Measurements from ENCODE around the gene SP2. TPM values are rescaled to one million over a fixed set of nuclear protein-coding genes. Genes with fewer than 3 reads are reported as not detected.

The SP2 gene
- 32.7 TPM for polyA plus RNA-seq (2013, experiment 1 of 2)
- polyA plus RNA-seq (2013, experiment 2 of 2) = 32.4 TPM

- H3K18ac ChIP-seq (ENCODE audit: low read length) = peak within 1 kb of the TSS; percentile 95
- no CpG with 5 or more reads among the region's 70 CpGs for WGBS (ENCODE audit: extremely low coverage, insufficient coverage, low lambda C conversion rate)
- H3K27me3 ChIP-seq (ENCODE audit: insufficient read depth, low read length, poor library complexity) = no peaks in the 10 kb centered on the region
- H3K56ac ChIP-seq (ENCODE audit: low read length) = peak within 1 kb of the TSS; percentile 97
- DNase-seq = peak; percentile 100
- peaks cover 2% of the 10 kb centered on the region for H3K79me1 ChIP-seq (ENCODE audit: low read length)
- H2BK5ac ChIP-seq (ENCODE audit: low read length) = peak within 1 kb of the TSS; percentile 52
- H3K4me3 ChIP-seq (ENCODE audit: low read length) = peak within 1 kb of the TSS; percentile 97
- no peak within 1 kb of the TSS for H2AK5ac ChIP-seq (ENCODE audit: low read length)
- H3K4me1 ChIP-seq (ENCODE audit: control insufficient read depth, low read depth, low read length) = no peaks in the 10 kb centered on the region
- H3K9ac ChIP-seq (ENCODE audit: low read length) = peak within 1 kb of the TSS; percentile 96
- peaks cover 2% of the 10 kb centered on the region for H3K79me2 ChIP-seq (ENCODE audit: control insufficient read depth, insufficient read depth, low read length)
- peak within 1 kb of the TSS; percentile 89 for H2BK120ac ChIP-seq (ENCODE audit: low read depth, low read length)
- H3K23ac ChIP-seq (ENCODE audit: low read length) = peak within 1 kb of the TSS; percentile 76
- peak within 1 kb of the TSS; percentile 90 for H3K4me2 ChIP-seq (ENCODE audit: low read length)
- no peaks in the 10 kb centered on the region for H3K36me3 ChIP-seq (ENCODE audit: control insufficient read depth, insufficient read depth, low read length)
- H2BK15ac ChIP-seq (replicated peaks; ENCODE audit: low read depth) = no peak within 1 kb of the TSS
- no peak within 1 kb of the TSS for H4K5ac ChIP-seq (ENCODE audit: low read length)
- H4K8ac ChIP-seq (ENCODE audit: low read depth, low read length) = peak within 1 kb of the TSS; percentile 41
- H3K27ac ChIP-seq (ENCODE audit: low read depth, low read length) = peak within 1 kb of the TSS; percentile 42
- peak within 1 kb of the TSS; percentile 83 for H3K4ac ChIP-seq (ENCODE audit: low read depth, low read length)
Observed at GRCh38 chr17:47895856-47896671, at the start of gene SP2. TSS of gene SP2 (plus strand) at chr17:47896236. CDS start at chr17:47896287, 51 bp downstream.

- Histone ChIP-seq H3K4me1 (ENCODE audit: control insufficient read depth, low read depth, low read length) (peaks cover 14% of the 10 kb centered on the region), H4K8ac (ENCODE audit: low read depth, low read length) (no peak overlapping the region), H3K9ac (ENCODE audit: low read length) (peak overlapping the region; percentile 60), H2AK5ac (ENCODE audit: low read length) (no peak overlapping the region), H3K23ac (ENCODE audit: low read length) (no peak overlapping the region), H3K4me2 (ENCODE audit: low read length) (peak overlapping the region; percentile 15), H3K79me2 (ENCODE audit: control insufficient read depth, insufficient read depth, low read length) (peaks cover 11% of the 10 kb centered on the region), H3K4ac (ENCODE audit: low read depth, low read length) (no peak overlapping the region), H3K27me3 (ENCODE audit: insufficient read depth, low read length, poor library complexity) (no peaks in the 10 kb centered on the region), H3K27ac (ENCODE audit: low read depth, low read length) (no peak overlapping the region), H2BK5ac (ENCODE audit: low read length) (no peak overlapping the region), H2BK15ac (replicated peaks; ENCODE audit: low read depth) (no peak overlapping the region), H2BK120ac (ENCODE audit: low read depth, low read length) (no peak overlapping the region), H4K5ac (ENCODE audit: low read length) (no peak overlapping the region), H3K79me1 (ENCODE audit: low read length) (peaks cover 6% of the 10 kb centered on the region), H3K18ac (ENCODE audit: low read length) (peak overlapping the region; percentile 62), H3K36me3 (ENCODE audit: control insufficient read depth, insufficient read depth, low read length) (no peaks in the 10 kb centered on the region), H3K4me3 (ENCODE audit: low read length) (no peak overlapping the region), H3K56ac (ENCODE audit: low read length) (peak overlapping the region; percentile 52)
- no CpG with 5 or more reads among the region's 31 CpGs for WGBS (ENCODE audit: extremely low coverage, insufficient coverage, low lambda C conversion rate)
- no peak for DNase-seq
Observed at GRCh38 chr17:47846716-47847340, 49.2 kb upstream of the SP2 start.

- no CpG with 5 or more reads among the region's 71 CpGs for WGBS (ENCODE audit: extremely low coverage, insufficient coverage, low lambda C conversion rate)
- no peak overlapping the region for H3K4me3 ChIP-seq (ENCODE audit: low read length)
- no peak overlapping the region for H2AK5ac ChIP-seq (ENCODE audit: low read length)
- peak overlapping the region; percentile 52 for H3K56ac ChIP-seq (ENCODE audit: low read length)
- no peak overlapping the region for H4K5ac ChIP-seq (ENCODE audit: low read length)
- no peaks in the 10 kb centered on the region for H3K36me3 ChIP-seq (ENCODE audit: control insufficient read depth, insufficient read depth, low read length)
- H3K4me1 ChIP-seq (ENCODE audit: control insufficient read depth, low read depth, low read length) = peaks cover 18% of the 10 kb centered on the region
- H3K4ac ChIP-seq (ENCODE audit: low read depth, low read length) = no peak overlapping the region
- no peak overlapping the region for H2BK5ac ChIP-seq (ENCODE audit: low read length)
- H3K4me2 ChIP-seq (ENCODE audit: low read length) = peak overlapping the region; percentile 39
- H3K18ac ChIP-seq (ENCODE audit: low read length) = peak overlapping the region; percentile 62
- peak overlapping the region; percentile 65 for H3K9ac ChIP-seq (ENCODE audit: low read length)
- H4K8ac ChIP-seq (ENCODE audit: low read depth, low read length) = no peak overlapping the region
- no peak overlapping the region for H3K23ac ChIP-seq (ENCODE audit: low read length)
- H2BK120ac ChIP-seq (ENCODE audit: low read depth, low read length) = no peak overlapping the region
- H3K27ac ChIP-seq (ENCODE audit: low read depth, low read length) = no peak overlapping the region
- peaks cover 6% of the 10 kb centered on the region for H3K27me3 ChIP-seq (ENCODE audit: insufficient read depth, low read length, poor library complexity)
- peaks cover 11% of the 10 kb centered on the region for H3K79me2 ChIP-seq (ENCODE audit: control insufficient read depth, insufficient read depth, low read length)
- H2BK15ac ChIP-seq (replicated peaks; ENCODE audit: low read depth) = no peak overlapping the region
- DNase-seq = peak; percentile 78
- peaks cover 6% of the 10 kb centered on the region for H3K79me1 ChIP-seq (ENCODE audit: low read length)
Observed at GRCh38 chr17:47847341-47848197, 48.5 kb upstream of the SP2 start.

- Histone ChIP-seq H3K4me2 (ENCODE audit: low read length) (peak overlapping the region; percentile 39), H3K4me1 (ENCODE audit: control insufficient read depth, low read depth, low read length) (peaks cover 20% of the 10 kb centered on the region), H3K4ac (ENCODE audit: low read depth, low read length) (no peak overlapping the region), H2AK5ac (ENCODE audit: low read length) (no peak overlapping the region), H2BK15ac (replicated peaks; ENCODE audit: low read depth) (no peak overlapping the region), H2BK5ac (ENCODE audit: low read length) (no peak overlapping the region), H3K27ac (ENCODE audit: low read depth, low read length) (no peak overlapping the region), H3K18ac (ENCODE audit: low read length) (no peak overlapping the region), H3K4me3 (ENCODE audit: low read length) (no peak overlapping the region), H3K23ac (ENCODE audit: low read length) (no peak overlapping the region), H3K56ac (ENCODE audit: low read length) (peak overlapping the region; percentile 49), H3K79me2 (ENCODE audit: control insufficient read depth, insufficient read depth, low read length) (peaks cover 11% of the 10 kb centered on the region), H3K9ac (ENCODE audit: low read length) (peak overlapping the region; percentile 65), H3K27me3 (ENCODE audit: insufficient read depth, low read length, poor library complexity) (peaks cover 12% of the 10 kb centered on the region), H4K8ac (ENCODE audit: low read depth, low read length) (no peak overlapping the region), H3K36me3 (ENCODE audit: control insufficient read depth, insufficient read depth, low read length) (no peaks in the 10 kb centered on the region), H3K79me1 (ENCODE audit: low read length) (peaks cover 6% of the 10 kb centered on the region), H4K5ac (ENCODE audit: low read length) (no peak overlapping the region), H2BK120ac (ENCODE audit: low read depth, low read length) (no peak overlapping the region)
- no CpG with 5 or more reads among the region's 23 CpGs for WGBS (ENCODE audit: extremely low coverage, insufficient coverage, low lambda C conversion rate)
- DNase-seq = no peak
Observed at GRCh38 chr17:47848198-47848513, 47.9 kb upstream of the SP2 start.

DNA sequence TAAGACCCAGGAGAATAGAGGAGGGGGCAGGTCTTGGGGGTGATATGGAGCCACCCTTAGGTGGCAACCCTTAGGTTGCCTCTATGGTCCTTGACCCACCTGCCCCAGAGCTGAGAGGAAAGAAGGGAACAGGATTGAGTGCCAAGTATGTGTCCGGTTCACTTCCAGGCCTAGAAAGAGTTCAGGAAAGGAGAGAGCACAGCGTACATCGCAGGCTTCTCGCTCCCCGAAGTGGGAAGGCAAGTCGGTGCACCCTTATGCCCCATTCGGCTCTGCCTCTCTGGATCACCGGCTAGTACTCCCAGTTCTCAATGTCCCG is 45.7 kb upstream of the SP2 start:
- Histone ChIP-seq H3K79me1 (ENCODE audit: low read length) (peaks cover 6% of the 10 kb centered on the region), H3K27ac (ENCODE audit: low read depth, low read length) (no peak overlapping the region), H2BK5ac (ENCODE audit: low read length) (no peak overlapping the region), H2BK15ac (replicated peaks; ENCODE audit: low read depth) (no peak overlapping the region), H3K36me3 (ENCODE audit: control insufficient read depth, insufficient read depth, low read length) (no peaks in the 10 kb centered on the region), H3K27me3 (ENCODE audit: insufficient read depth, low read length, poor library complexity) (peaks cover 16% of the 10 kb centered on the region), H3K4me3 (ENCODE audit: low read length) (peak overlapping the region; percentile 56), H3K4ac (ENCODE audit: low read depth, low read length) (no peak overlapping the region), H3K4me2 (ENCODE audit: low read length) (peak overlapping the region; percentile 83), H3K79me2 (ENCODE audit: control insufficient read depth, insufficient read depth, low read length) (peaks cover 11% of the 10 kb centered on the region), H3K18ac (ENCODE audit: low read length) (peak overlapping the region; percentile 8), H2BK120ac (ENCODE audit: low read depth, low read length) (no peak overlapping the region), H2AK5ac (ENCODE audit: low read length) (no peak overlapping the region), H3K9ac (ENCODE audit: low read length) (peak overlapping the region; percentile 87), H3K23ac (ENCODE audit: low read length) (peak overlapping the region; percentile 95), H4K5ac (ENCODE audit: low read length) (no peak overlapping the region), H4K8ac (ENCODE audit: low read depth, low read length) (no peak overlapping the region), H3K4me1 (ENCODE audit: control insufficient read depth, low read depth, low read length) (peaks cover 22% of the 10 kb centered on the region), H3K56ac (ENCODE audit: low read length) (peak overlapping the region; percentile 92)
- no CpG with 5 or more reads among the region's 9 CpGs for WGBS (ENCODE audit: extremely low coverage, insufficient coverage, low lambda C conversion rate)
- no peak for DNase-seq

All from mesendoderm (in vitro differentiated cells).